NCI-H1694 (cell line): ENCODE data around the gene KLHL18.
A peak's percentile ranks its signal among the peaks of the same experiment; 100 is the strongest.
"Not testable (repeated sequence)": the region's sequence is repeated elsewhere in the genome, so short reads cannot be mapped to it uniquely, and the experiment has no call there.

Source experiments
- DNase-seq: peaks from one replicate; lab custom pipeline; 2025; lab: John Stamatoyannopoulos, UW

KLHL18 gene

GRCh38 chr3:47314056-47314764, 31.5 kb downstream of the KLHL18 start:
- no peak for DNase-seq

GRCh38 chr3:47315069-47315647, 32.4 kb downstream of the KLHL18 start:
- no peak for DNase-seq

- not testable (repeated sequence) for DNase-seq
These were observed 33.4 kb downstream of the KLHL18 start for GRCh38 chr3:47316151-47316550.

- DNase-seq, result no peak
These were observed 36.2 kb downstream of the KLHL18 start for GRCh38 chr3:47318916-47319315.

- DNase-seq, result no peak
These were observed 37.2 kb downstream of the KLHL18 start for GRCh38 chr3:47319956-47320355.

GRCh38 chr3:47323431-47324277, 40.9 kb downstream of the KLHL18 start:
- no peak for DNase-seq

- DNase-seq, result peak; percentile 26
These were observed 41.6 kb downstream of the KLHL18 start for GRCh38 chr3:47324278-47324865.

- no peak for DNase-seq
These were observed 51.2 kb downstream of the KLHL18 start for GRCh38 chr3:47333907-47334306.

- no peak for DNase-seq
These were observed 54.9 kb downstream of the KLHL18 start for GRCh38 chr3:47337656-47338055.

- DNase-seq, result no peak
These were observed 57.2 kb downstream of the KLHL18 start for GRCh38 chr3:47339951-47340350.

- DNase-seq, result no peak
These were observed 58.1 kb downstream of the KLHL18 start for GRCh38 chr3:47340866-47341265.

GRCh38 chr3:47342151-47342550, 59.4 kb downstream of the KLHL18 start:
- DNase-seq, result no peak

- DNase-seq, result no peak
These were observed 60.1 kb downstream of the KLHL18 start for GRCh38 chr3:47342812-47343211.

GRCh38 chr3:47343471-47343971, 60.8 kb downstream of the KLHL18 start:
- DNase-seq, result no peak

GRCh38 chr3:47344971-47345370, 62.2 kb downstream of the KLHL18 start:
- no peak for DNase-seq

GRCh38 chr3:47347217-47347801, 64.6 kb downstream of the KLHL18 start:
- DNase-seq, result no peak

- DNase-seq, result no peak
These were observed 65.8 kb downstream of the KLHL18 start for GRCh38 chr3:47348411-47349154.

- no peak for DNase-seq
These were observed 72.3 kb downstream of the KLHL18 start for GRCh38 chr3:47355010-47355409.

- DNase-seq, result no peak
These were observed 73.5 kb downstream of the KLHL18 start for GRCh38 chr3:47356201-47356600.

GRCh38 chr3:47359323-47359722, 76.6 kb downstream of the KLHL18 start:
- no peak for DNase-seq

GRCh38 chr3:47360110-47360517, 77.4 kb downstream of the KLHL18 start:
- not testable (repeated sequence) for DNase-seq
